GM23248 (cell line): ENCODE results near the gene LSP1.

Experiments used
- EZH2 ChIP-seq: fragments of 200-600 bp; sonication (generic); IDR thresholded peaks from 2 replicates; pipeline ENCODE4 v1.6.1; 2018; ENCODE audit warnings: antibody characterized with exemption, mild to moderate bottlenecking; ENCODE audit not compliant: insufficient read depth, poor library complexity, severe bottlenecking
- EZH2phosphoT487 ChIP-seq: fragments of 200-600 bp; sonication (generic); IDR thresholded peaks from 2 replicates; pipeline ENCODE4 v1.6.1; 2018; ENCODE audit warnings: antibody characterized with exemption, moderate library complexity, mild to moderate bottlenecking, low read depth; ENCODE audit not compliant: insufficient read depth

DNA sequence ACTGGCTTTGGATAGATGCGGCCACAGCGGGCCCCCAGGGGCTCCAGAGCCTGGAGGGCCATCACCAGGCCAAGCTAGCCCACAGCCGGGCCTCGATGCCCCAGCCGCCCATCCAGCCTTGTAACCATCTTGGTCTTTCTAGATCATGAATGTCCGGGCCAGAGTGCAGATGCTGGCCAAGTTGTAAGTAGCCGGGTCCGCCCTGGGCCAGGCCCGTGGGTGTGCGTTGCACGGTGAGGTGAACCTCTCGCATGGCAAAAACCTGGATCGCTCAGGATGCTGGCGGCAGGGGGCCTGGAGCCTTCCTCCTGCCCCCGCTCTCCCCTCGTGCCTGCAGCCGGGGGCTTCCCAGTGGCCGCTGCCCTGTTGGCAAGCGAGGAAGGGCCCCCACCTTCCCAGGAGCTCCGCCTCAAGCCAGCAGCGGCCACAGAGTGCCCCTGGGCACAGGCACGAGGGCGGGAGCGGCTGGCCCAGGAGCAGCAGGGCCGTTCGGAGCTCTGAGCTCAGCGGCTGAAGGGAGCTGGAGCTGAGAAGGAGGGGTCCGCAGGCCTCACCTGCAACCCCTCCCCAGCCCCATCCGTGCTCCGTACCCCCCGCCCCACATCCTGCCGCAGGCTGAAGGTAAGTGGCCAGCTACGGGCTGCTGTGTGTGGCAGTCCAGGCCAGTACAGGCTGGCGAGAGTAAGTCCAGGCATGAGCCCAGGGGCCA, 83.3 kb downstream of the LSP1 start:
- no peak for TF ChIP-seq EZH2
- no peak for TF ChIP-seq EZH2phosphoT487
